Trophoblast cell (in vitro differentiated cells and primary cell): ENCODE measurements around the gene FLNB.
A peak's percentile ranks its signal among the peaks of the same experiment; 100 is the strongest.

ENCODE experiments used
- DNase-seq, 2 donors: peaks; one replicate each; pipeline ENCODE4 v3.0.0-alpha.2; 2016
- H2AFZ ChIP-seq: 2 replicates; pipeline ENCODE4 v1.6.1; 2013; ENCODE audit warnings: low read length, moderate library complexity, mild to moderate bottlenecking; ENCODE audit not compliant: insufficient read depth, poor library complexity
- H2AK5ac ChIP-seq: 2 replicates; pipeline ENCODE4 v1.6.1; 2013; ENCODE audit warnings: mild to moderate bottlenecking, low read length
- H2BK120ac ChIP-seq: 2 replicates; pipeline ENCODE4 v1.6.1; 2013; ENCODE audit warnings: low read length, mild to moderate bottlenecking, moderate library complexity; ENCODE audit not compliant: insufficient read depth, poor library complexity
- H2BK12ac ChIP-seq: 2 replicates; pipeline ENCODE4 v1.6.1; 2013; ENCODE audit warnings: mild to moderate bottlenecking, low read length, moderate library complexity
- H2BK5ac ChIP-seq: 2 replicates; pipeline ENCODE4 v1.6.1; 2013; ENCODE audit warnings: low read length, low read depth, moderate library complexity, mild to moderate bottlenecking; ENCODE audit not compliant: poor library complexity
- H3K14ac ChIP-seq: 2 replicates; pipeline ENCODE4 v1.6.1; 2013; ENCODE audit warnings: mild to moderate bottlenecking, low read length
- H3K18ac ChIP-seq: 2 replicates; pipeline ENCODE4 v1.6.1; 2013; ENCODE audit warnings: mild to moderate bottlenecking, low read length
- H3K23ac ChIP-seq: 2 replicates; pipeline ENCODE4 v1.6.1; 2013; ENCODE audit warnings: low read length
- H3K27ac ChIP-seq: 2 replicates; pipeline ENCODE4 v1.5.1; 2013; ENCODE audit warnings: low read depth, mild to moderate bottlenecking, inconsistent platforms, low read length, moderate library complexity
- H3K27me3 ChIP-seq: 2 replicates; pipeline ENCODE4 v1.6.1; 2013; ENCODE audit warnings: inconsistent platforms, mild to moderate bottlenecking, low read length, moderate library complexity; ENCODE audit not compliant: insufficient read depth
- H3K36me3 ChIP-seq, 2 experiments: 1 replicate in 1 of 2; 2 replicates in 1 of 2; pipeline ENCODE4 v1.6.1; 2013; ENCODE audit warnings: low read length in 2 of 2, mild to moderate bottlenecking in 2 of 2, moderate library complexity in 1 of 2; ENCODE audit not compliant: insufficient read depth in 2 of 2, control insufficient read depth in 1 of 2
- H3K4ac ChIP-seq: 2 replicates; pipeline ENCODE4 v1.6.1; 2013; ENCODE audit warnings: low read depth, mild to moderate bottlenecking, low read length, moderate library complexity
- H3K4me1 ChIP-seq, 2 experiments: 1 replicate in 1 of 2; 2 replicates in 1 of 2; pipeline ENCODE4 v1.6.1; 2013; ENCODE audit warnings: low read length in 2 of 2, mild to moderate bottlenecking in 2 of 2, moderate library complexity in 1 of 2; ENCODE audit not compliant: insufficient read depth in 2 of 2, control insufficient read depth in 1 of 2
- H3K4me2 ChIP-seq: 2 replicates; pipeline ENCODE4 v1.6.1; 2013; ENCODE audit warnings: inconsistent platforms, mild to moderate bottlenecking, low read length, moderate library complexity
- H3K4me3 ChIP-seq: 2 replicates; pipeline ENCODE4 v1.5.1; 2013; ENCODE audit warnings: mild to moderate bottlenecking, low read depth, low read length, inconsistent platforms
- H3K79me1 ChIP-seq: one replicate; pipeline ENCODE4 v1.6.1; 2013; ENCODE audit warnings: low read length
- H3K79me2 ChIP-seq: 2 replicates; pipeline ENCODE4 v1.6.1; 2013; ENCODE audit warnings: low read length, mild to moderate bottlenecking; ENCODE audit not compliant: control insufficient read depth, insufficient read depth, poor library complexity
- H3K9ac ChIP-seq: 2 replicates; pipeline ENCODE4 v1.6.1; 2013; ENCODE audit warnings: mild to moderate bottlenecking, low read length
- H3K9me3 ChIP-seq: 2 replicates; pipeline ENCODE4 v1.6.1; 2013; ENCODE audit warnings: low read depth, mild to moderate bottlenecking, control low read depth, inconsistent platforms, low read length; ENCODE audit not compliant: insufficient read depth
- H4K12ac ChIP-seq: 2 replicates; pipeline ENCODE4 v1.6.1; 2013; ENCODE audit warnings: low read depth, mild to moderate bottlenecking, low read length, moderate library complexity
- H4K8ac ChIP-seq: 2 replicates; pipeline ENCODE4 v1.6.1; 2013; ENCODE audit warnings: low read depth, mild to moderate bottlenecking, low read length, moderate library complexity
- H4K91ac ChIP-seq: one replicate; pipeline ENCODE4 v1.6.1; 2013; ENCODE audit warnings: low read depth, mild to moderate bottlenecking, low read length, moderate library complexity
- WGBS: extraction: QIAGEN DNeasy Blood & Tissue Kit; methylation state at CpG from one replicate; pipeline ENCODE4 v1.1.7; 2013; ENCODE audit warnings: missing lambda C conversion rate; ENCODE audit not compliant: insufficient read length, insufficient coverage; ENCODE audit errors: extremely low coverage; 5-methylcytosine and 5-hydroxymethylcytosine counted together

The FLNB gene

GRCh38 chr3:58029842-58030584 is 21.8 kb downstream of the FLNB start:
- Histone ChIP-seq H3K27ac (no peak overlapping the region), H4K8ac (no peak overlapping the region), H3K14ac (no peak overlapping the region), H3K23ac (no peak overlapping the region), H3K18ac (no peak overlapping the region), H2BK12ac (no peak overlapping the region), H3K4ac (peak overlapping the region; percentile 73), H3K4me3 (no peak overlapping the region), H2BK120ac (no peak overlapping the region), H2AFZ (no peak overlapping the region), H3K9me3 (no peaks in the 10 kb centered on the region), H3K36me3 (no peaks in the 10 kb centered on the region), H3K4me2 (no peak overlapping the region), H2BK5ac (no peak overlapping the region), H3K27me3 (no peaks in the 10 kb centered on the region), H3K79me1 (peaks cover 2% of the 10 kb centered on the region), H3K9ac (no peak overlapping the region), H4K12ac (no peak overlapping the region), H4K91ac (no peak overlapping the region), H3K4me1 (peaks cover 19 to 27% of the 10 kb centered on the region in 2 experiments), H3K79me2 (peaks cover 18% of the 10 kb centered on the region), H2AK5ac (no peak overlapping the region)
- DNase-seq: no peak
- WGBS: no CpG with 5 or more reads among the region's 5 CpGs

- peaks cover 21 to 36% of the 10 kb centered on the region in 2 experiments for H3K4me1 ChIP-seq
- H3K27me3 ChIP-seq: no peaks in the 10 kb centered on the region
- no peaks in the 10 kb centered on the region for H3K36me3 ChIP-seq
- H2AFZ ChIP-seq: no peak overlapping the region
- H2AK5ac ChIP-seq: no peak overlapping the region
- peak overlapping the region; percentile 45 for H3K27ac ChIP-seq
- peak overlapping the region; percentile 35 for H2BK5ac ChIP-seq
- H3K79me1 ChIP-seq: peaks cover 13% of the 10 kb centered on the region
- no peak overlapping the region for H3K18ac ChIP-seq
- no peak overlapping the region for H3K23ac ChIP-seq
- DNase-seq: peak; percentile 84 to 87
- no CpG with 5 or more reads among the region's 4 CpGs for WGBS
- peak overlapping the region; percentile 18 for H4K91ac ChIP-seq
- H4K8ac ChIP-seq: no peak overlapping the region
- H3K4me3 ChIP-seq: no peak overlapping the region
- H3K4ac ChIP-seq: peak overlapping the region; percentile 70
- H3K9me3 ChIP-seq: no peaks in the 10 kb centered on the region
- no peak overlapping the region for H3K14ac ChIP-seq
- H2BK120ac ChIP-seq: no peak overlapping the region
- peaks cover 8% of the 10 kb centered on the region for H3K79me2 ChIP-seq
- H3K4me2 ChIP-seq: peak overlapping the region; percentile 25
- H4K12ac ChIP-seq: no peak overlapping the region
- no peak overlapping the region for H2BK12ac ChIP-seq
- H3K9ac ChIP-seq: no peak overlapping the region
Measured at GRCh38 chr3:58032186-58032585, 24.0 kb downstream of the FLNB start.

- Histone ChIP-seq H3K9me3 (no peaks in the 10 kb centered on the region), H2BK120ac (no peak overlapping the region), H3K18ac (peak overlapping the region; percentile 44), H3K9ac (no peak overlapping the region), H2BK5ac (peak overlapping the region; percentile 31), H3K14ac (peak overlapping the region; percentile 7), H3K4me2 (no peak overlapping the region), H3K4me3 (no peak overlapping the region), H3K27ac (peak overlapping the region; percentile 82), H4K12ac (no peak overlapping the region), H3K36me3 (no peaks in the 10 kb centered on the region), H3K27me3 (no peaks in the 10 kb centered on the region), H3K23ac (no peak overlapping the region), H3K4me1 (peaks cover 28 to 48% of the 10 kb centered on the region in 2 experiments), H4K91ac (peak overlapping the region; percentile 1), H4K8ac (peak overlapping the region; percentile 62), H2AK5ac (peak overlapping the region; percentile 49), H3K4ac (peak overlapping the region; percentile 3), H3K79me1 (peaks cover 14% of the 10 kb centered on the region), H3K79me2 (peaks cover 6% of the 10 kb centered on the region), H2BK12ac (peak overlapping the region; percentile 1), H2AFZ (no peak overlapping the region)
- no peak for DNase-seq
- WGBS: no CpG with 5 or more reads among the region's 6 CpGs
Measured at GRCh38 chr3:58034738-58035523, 26.7 kb downstream of the FLNB start.

GRCh38 chr3:58035524-58036255 is 27.5 kb downstream of the FLNB start:
- DNase-seq: no peak

More at GRCh38 chr3:58035524-58036255, 27.5 kb downstream of the FLNB start:
- peak overlapping the region; percentile 58 for H4K91ac ChIP-seq
- H3K9ac ChIP-seq: no peak overlapping the region
- H3K4me1 ChIP-seq: peaks cover 28 to 48% of the 10 kb centered on the region in 2 experiments
- peaks cover 6% of the 10 kb centered on the region for H3K79me2 ChIP-seq
- no peaks in the 10 kb centered on the region for H3K9me3 ChIP-seq
- H3K4ac ChIP-seq: peak overlapping the region; percentile 29
- H2BK5ac ChIP-seq: peak overlapping the region; percentile 60
- H4K8ac ChIP-seq: peak overlapping the region; percentile 50
- H4K12ac ChIP-seq: no peak overlapping the region
- no peaks in the 10 kb centered on the region for H3K36me3 ChIP-seq
- H3K23ac ChIP-seq: no peak overlapping the region
- H3K4me3 ChIP-seq: no peak overlapping the region
- H3K14ac ChIP-seq: peak overlapping the region; percentile 24
- no CpG with 5 or more reads among the region's 11 CpGs for WGBS
- peak overlapping the region; percentile 67 for H2BK12ac ChIP-seq
- H3K27me3 ChIP-seq: no peaks in the 10 kb centered on the region
- peak overlapping the region; percentile 14 for H3K18ac ChIP-seq
- peak overlapping the region; percentile 70 for H2AFZ ChIP-seq
- H3K27ac ChIP-seq: peak overlapping the region; percentile 82
- no peak overlapping the region for H2AK5ac ChIP-seq
- peak overlapping the region; percentile 15 for H2BK120ac ChIP-seq
- H3K4me2 ChIP-seq: peak overlapping the region; percentile 57
- H3K79me1 ChIP-seq: peaks cover 14% of the 10 kb centered on the region
